Measurements from ENCODE around the gene S100P.
"Not testable (repeated sequence)": the region's sequence is repeated elsewhere in the genome, so short reads cannot be mapped to it uniquely, and the experiment has no call there.

S100P gene

GRCh38 chr4:6672541-6673190 lies 21.0 kb upstream of the S100P start:
- Histone ChIP-seq H3K4me1 (ENCODE audit: control extremely low read depth in 1 of 4, control insufficient read depth in 4 of 4, insufficient read depth in 4 of 4, low read length in 3 of 4) (peaks cover 14 to 38% (median 33%) of the 10 kb centered on the region in 4 experiments), H3K36me3 (ENCODE audit: control insufficient read depth in 4 of 4, insufficient read depth in 4 of 4, low read length in 3 of 4) (peaks cover 2 to 19% (median 7%) of the 10 kb centered on the region in 4 experiments)
- not testable (repeated sequence) for H3K27me3 ChIP-seq (replicated peaks in 2 of 5; ENCODE audit: control insufficient read depth in 4 of 5, insufficient read depth in 5 of 5, low read length in 4 of 5); H3K27ac ChIP-seq (ENCODE audit: insufficient read depth in 1 of 2, low read depth in 1 of 2, low read length in 2 of 2, poor library complexity in 1 of 2, severe bottlenecking in 2 of 2); H3K9me3 ChIP-seq (ENCODE audit: control extremely low read depth in 1 of 5, control insufficient read depth in 4 of 5, insufficient read depth in 2 of 5, low read depth in 1 of 5, low read length in 4 of 5); DNase-seq; H3K4me3 ChIP-seq (ENCODE audit: control insufficient read depth in 1 of 7, extremely low read depth in 1 of 7, insufficient read depth in 4 of 7, low read depth in 2 of 7, low read length in 6 of 7)
- WGBS (ENCODE audit: insufficient coverage) = 96% methylated on average over 11 of the region's 34 CpGs
- ChIA-PET POLR2A (interaction anchor here (0.9 to 1.4 kb wide), 3 partner anchors 30 to 44 kb away, joined by 3 to 5 read pairs (median 3); partner anchors contain the start of genes BLOC1S4 and MRFAP1), CTCF (interaction anchor here (1.2 to 4.4 kb wide), 3 partner anchors 10 to 18 kb away, joined by 4 to 24 read pairs (median 14); no protein-coding TSS in a partner anchor)

- Histone ChIP-seq H3K4me1 (ENCODE audit: control extremely low read depth in 1 of 4, control insufficient read depth in 4 of 4, insufficient read depth in 4 of 4, low read length in 3 of 4) (peaks cover 14 to 38% (median 33%) of the 10 kb centered on the region in 4 experiments), H3K27ac (ENCODE audit: insufficient read depth in 1 of 2, low read depth in 1 of 2, low read length in 2 of 2, poor library complexity in 1 of 2, severe bottlenecking in 2 of 2) (peak overlapping the region; percentile 25 to 71), H3K4me3 (ENCODE audit: control insufficient read depth in 1 of 7, extremely low read depth in 1 of 7, insufficient read depth in 4 of 7, low read depth in 2 of 7, low read length in 6 of 7) (peak overlapping the region in 5 of 7 experiments; percentile 47 to 82 (median 72)), H3K36me3 (ENCODE audit: control insufficient read depth in 4 of 4, insufficient read depth in 4 of 4, low read length in 3 of 4) (peaks cover 2 to 21% (median 8%) of the 10 kb centered on the region in 4 experiments)
- peak in 2 of 3 donors; percentile 41 to 42 for DNase-seq
- ChIA-PET POLR2A (interaction anchor here (0.7 to 1.4 kb wide), 5 partner anchors 31 to 629 kb away, joined by 3 to 5 read pairs (median 3); partner anchors contain the start of genes BLOC1S4, MRFAP1 and MRFAP1L1), CTCF (interaction anchor here (1.2 to 4.4 kb wide), 4 partner anchors 11 to 33 kb away, joined by 4 to 24 read pairs (median 18); no protein-coding TSS in a partner anchor)
- H3K9me3 ChIP-seq (ENCODE audit: control extremely low read depth in 1 of 5, control insufficient read depth in 4 of 5, insufficient read depth in 2 of 5, low read depth in 1 of 5, low read length in 4 of 5); H3K27me3 ChIP-seq (replicated peaks in 2 of 5; ENCODE audit: control insufficient read depth in 4 of 5, insufficient read depth in 5 of 5, low read length in 4 of 5): not testable (repeated sequence)
- 29% methylated on average over 6 of the region's 14 CpGs for WGBS (ENCODE audit: insufficient coverage)
Observed at GRCh38 chr4:6673191-6673659, 20.5 kb upstream of the S100P start.

- under 1% methylated on average over 60 of the region's 89 CpGs for WGBS (ENCODE audit: insufficient coverage)
- CTCF ChIA-PET = interaction anchor here (1.0 to 4.4 kb wide), 12 partner anchors 10 to 200 kb away, joined by 4 to 24 read pairs (median 8); partner anchors contain the start of gene BLOC1S4
Observed at GRCh38 chr4:6673660-6674499, 19.8 kb upstream of the S100P start.

GRCh38 chr4:6674500-6675149 lies 19.1 kb upstream of the S100P start:
- under 1% methylated on average over 30 of the region's 40 CpGs for WGBS (ENCODE audit: insufficient coverage)
- CTCF ChIA-PET = interaction anchor here (0.7 to 3.3 kb wide), 14 partner anchors 9 to 200 kb away, joined by 3 to 22 read pairs (median 6); partner anchors contain the start of genes BLOC1S4 and S100P
- peaks cover 0 to 3% (median 0%) of the 10 kb centered on the region in 5 experiments for H3K9me3 ChIP-seq (ENCODE audit: control extremely low read depth in 1 of 5, control insufficient read depth in 4 of 5, insufficient read depth in 2 of 5, low read depth in 1 of 5, low read length in 4 of 5)
- peak overlapping the region; percentile 61 to 82 (median 77) for H3K4me3 ChIP-seq (ENCODE audit: control insufficient read depth in 1 of 7, extremely low read depth in 1 of 7, insufficient read depth in 4 of 7, low read depth in 2 of 7, low read length in 6 of 7)
- H3K27me3 ChIP-seq (replicated peaks in 2 of 5; ENCODE audit: control insufficient read depth in 4 of 5, insufficient read depth in 5 of 5, low read length in 4 of 5) = no peaks in the 10 kb centered on the region
- H3K27ac ChIP-seq (ENCODE audit: insufficient read depth in 1 of 2, low read depth in 1 of 2, low read length in 2 of 2, poor library complexity in 1 of 2, severe bottlenecking in 2 of 2) = peak overlapping the region in 1 of 2 experiments; percentile 61
- POLR2A ChIA-PET = interaction anchor here (1.3 to 1.4 kb wide), 3 partner anchors 12 to 34 kb away, joined by 4 to 8 read pairs (median 7); partner anchors contain the start of gene MRFAP1
- H3K36me3 ChIP-seq (ENCODE audit: control insufficient read depth in 4 of 4, insufficient read depth in 4 of 4, low read length in 3 of 4) = peaks cover 2 to 31% (median 11%) of the 10 kb centered on the region in 4 experiments
- peak; percentile 70 to 83 (median 77) for DNase-seq
- H3K4me1 ChIP-seq (ENCODE audit: control extremely low read depth in 1 of 4, control insufficient read depth in 4 of 4, insufficient read depth in 4 of 4, low read length in 3 of 4) = peaks cover 14 to 38% (median 33%) of the 10 kb centered on the region in 4 experiments

More at GRCh38 chr4:6673660-6674499, 19.8 kb upstream of the S100P start:
- H3K9me3 ChIP-seq (ENCODE audit: control extremely low read depth in 1 of 5, control insufficient read depth in 4 of 5, insufficient read depth in 2 of 5, low read depth in 1 of 5, low read length in 4 of 5) = no peaks in the 10 kb centered on the region
- peak; percentile 98 to 99 (median 99) for DNase-seq
- H3K27me3 ChIP-seq (replicated peaks in 2 of 5; ENCODE audit: control insufficient read depth in 4 of 5, insufficient read depth in 5 of 5, low read length in 4 of 5) = no peaks in the 10 kb centered on the region
- H3K36me3 ChIP-seq (ENCODE audit: control insufficient read depth in 4 of 4, insufficient read depth in 4 of 4, low read length in 3 of 4) = peaks cover 2 to 26% (median 11%) of the 10 kb centered on the region in 4 experiments
- H3K27ac ChIP-seq (ENCODE audit: insufficient read depth in 1 of 2, low read depth in 1 of 2, low read length in 2 of 2, poor library complexity in 1 of 2, severe bottlenecking in 2 of 2) = peak overlapping the region; percentile 25 to 71
- H3K4me1 ChIP-seq (ENCODE audit: control extremely low read depth in 1 of 4, control insufficient read depth in 4 of 4, insufficient read depth in 4 of 4, low read length in 3 of 4) = peaks cover 14 to 38% (median 33%) of the 10 kb centered on the region in 4 experiments
- peak overlapping the region; percentile 61 to 82 (median 77) for H3K4me3 ChIP-seq (ENCODE audit: control insufficient read depth in 1 of 7, extremely low read depth in 1 of 7, insufficient read depth in 4 of 7, low read depth in 2 of 7, low read length in 6 of 7)
- POLR2A ChIA-PET = interaction anchor here (0.5 to 1.4 kb wide), 8 partner anchors 13 to 628 kb away, joined by 3 to 8 read pairs (median 4); partner anchors contain the start of genes BLOC1S4, MRFAP1 and MRFAP1L1

GRCh38 chr4:6676722-6677558 lies 16.7 kb upstream of the S100P start:
- CTCF ChIA-PET = interaction anchor here (0.8 to 1.1 kb wide), 2 partner anchors 10 to 197 kb away, joined by 3 read pairs; no protein-coding TSS in a partner anchor
- Histone ChIP-seq H3K27me3 (replicated peaks in 2 of 5; ENCODE audit: control insufficient read depth in 4 of 5, insufficient read depth in 5 of 5, low read length in 4 of 5) (no peaks in the 10 kb centered on the region), H3K27ac (ENCODE audit: insufficient read depth in 1 of 2, low read depth in 1 of 2, low read length in 2 of 2, poor library complexity in 1 of 2, severe bottlenecking in 2 of 2) (no peak overlapping the region), H3K4me3 (ENCODE audit: control insufficient read depth in 1 of 7, extremely low read depth in 1 of 7, insufficient read depth in 4 of 7, low read depth in 2 of 7, low read length in 6 of 7) (peak overlapping the region in 1 of 7 experiments; percentile 31), H3K4me1 (ENCODE audit: control extremely low read depth in 1 of 4, control insufficient read depth in 4 of 4, insufficient read depth in 4 of 4, low read length in 3 of 4) (peaks cover 14 to 38% (median 33%) of the 10 kb centered on the region in 4 experiments), H3K9me3 (ENCODE audit: control extremely low read depth in 1 of 5, control insufficient read depth in 4 of 5, insufficient read depth in 2 of 5, low read depth in 1 of 5, low read length in 4 of 5) (peaks cover 0 to 6% (median 3%) of the 10 kb centered on the region in 5 experiments), H3K36me3 (ENCODE audit: control insufficient read depth in 4 of 4, insufficient read depth in 4 of 4, low read length in 3 of 4) (peaks cover 2 to 39% (median 14%) of the 10 kb centered on the region in 4 experiments)
- DNase-seq = no peak
- POLR2A ChIA-PET = no interaction called here
- WGBS (ENCODE audit: insufficient coverage) = 87% methylated on average over 15 of the region's 21 CpGs
